ENCODE results near the gene DEAF1.
"Not testable (repeated sequence)": the region's sequence is repeated elsewhere in the genome, so short reads cannot be mapped to it uniquely, and the experiment has no call there.

The DEAF1 gene

GRCh38 chr11:680476-680875 is 14.5 kb downstream of the DEAF1 start:
- no peak for DNase-seq (ENCODE audit: low read depth)

- no peak for DNase-seq (ENCODE audit: low read depth)
These were observed 15.5 kb downstream of the DEAF1 start for GRCh38 chr11:679271-680207.

- no peak for DNase-seq (ENCODE audit: low read depth)
These were observed 16.7 kb downstream of the DEAF1 start for GRCh38 chr11:678297-678696.

GRCh38 chr11:674406-674805 is 20.6 kb downstream of the DEAF1 start:
- no peak for DNase-seq (ENCODE audit: low read depth)

- DNase-seq (ENCODE audit: low read depth): no peak
These were observed 21.2 kb downstream of the DEAF1 start for GRCh38 chr11:673866-674265.

GRCh38 chr11:665704-666281 is 29.2 kb downstream of the DEAF1 start:
- no peak for DNase-seq (ENCODE audit: low read depth)

GRCh38 chr11:665062-665703 is 29.8 kb downstream of the DEAF1 start:
- DNase-seq (ENCODE audit: low read depth): no peak

DNA sequence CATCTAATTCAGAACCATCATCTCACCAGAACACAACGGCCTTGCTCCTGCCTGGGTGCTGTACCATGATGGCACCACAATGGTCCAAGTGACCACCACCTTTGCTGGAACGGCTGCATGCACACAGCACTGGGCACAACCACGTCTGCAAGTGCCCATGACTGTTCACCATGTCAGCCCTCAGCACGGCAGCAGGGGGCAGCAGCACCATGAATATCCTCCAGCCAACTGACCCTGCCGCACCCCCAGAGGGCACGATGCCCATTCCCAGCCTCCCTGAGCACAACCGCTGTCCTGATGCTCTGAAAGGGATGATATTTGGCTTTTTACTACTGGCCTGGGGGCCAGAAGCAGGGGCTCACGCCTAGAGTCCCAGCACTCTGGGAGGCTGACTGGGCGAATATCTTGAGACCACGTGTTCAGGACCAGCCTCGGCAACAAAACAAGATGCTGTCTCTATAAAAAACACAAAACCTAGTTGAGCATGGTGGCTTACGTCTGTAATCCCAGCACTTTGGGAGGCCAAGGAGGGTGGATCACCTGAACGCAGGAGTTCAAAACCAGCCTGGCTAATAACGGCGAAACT is 32.2 kb downstream of the DEAF1 start:
- DNase-seq (ENCODE audit: low read depth): peak; percentile 72

- no peak for DNase-seq (ENCODE audit: low read depth)
These were observed 34.2 kb downstream of the DEAF1 start for GRCh38 chr11:660681-661444.

DNA sequence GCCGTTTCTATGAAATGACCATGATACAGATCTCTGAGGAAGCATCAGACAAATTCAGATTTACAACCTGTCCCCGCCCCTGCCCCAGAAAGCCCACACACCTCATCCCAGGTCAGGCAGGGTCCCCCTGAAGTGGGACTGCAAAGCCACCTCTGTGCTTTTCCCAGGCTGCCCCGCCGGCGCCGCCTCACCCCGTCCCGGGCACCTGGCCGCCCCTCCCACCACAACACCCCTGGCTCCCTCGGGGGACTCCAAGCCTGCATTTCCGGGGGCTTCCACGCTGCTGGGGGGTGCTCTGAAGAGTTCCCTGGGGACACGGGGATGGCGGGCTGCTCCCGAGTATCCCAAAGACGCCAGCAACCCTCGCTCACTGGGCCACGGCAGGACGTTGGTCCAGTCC is 34.7 kb downstream of the DEAF1 start:
- no peak for DNase-seq (ENCODE audit: low read depth)

DNA sequence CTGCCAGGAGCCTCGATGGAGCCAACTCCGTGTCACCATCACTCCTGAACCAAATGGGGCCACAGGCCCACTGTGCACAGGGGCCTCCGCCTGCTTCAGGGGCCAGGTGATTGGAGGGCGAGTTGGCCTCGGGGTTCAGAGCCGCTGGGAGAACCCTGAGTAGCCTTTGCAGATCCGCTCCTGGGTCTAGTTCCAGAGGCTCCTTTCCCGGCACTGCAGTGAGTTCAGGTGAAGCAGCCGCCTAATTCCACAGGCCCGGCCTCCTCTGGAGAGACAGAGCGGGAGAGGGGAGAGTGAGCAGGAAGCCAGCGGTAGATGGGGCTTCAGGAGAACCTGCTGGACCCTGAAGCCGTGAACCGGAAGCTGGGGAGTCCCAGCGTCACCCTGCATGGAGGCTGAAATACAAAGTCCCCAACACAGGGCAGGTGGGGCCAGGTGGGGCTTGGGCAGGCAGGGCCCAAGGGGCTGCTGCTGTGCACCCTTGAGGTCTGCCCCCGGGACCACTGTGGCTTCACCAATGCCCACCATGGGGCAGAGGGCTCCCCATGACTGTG is 35.4 kb downstream of the DEAF1 start:
- DNase-seq (ENCODE audit: low read depth): no peak

GRCh38 chr11:657691-658126 is 37.3 kb downstream of the DEAF1 start:
- no peak for DNase-seq (ENCODE audit: low read depth)

- DNase-seq (ENCODE audit: low read depth): no peak
These were observed 38.2 kb downstream of the DEAF1 start for GRCh38 chr11:656866-657265.

- no peak for DNase-seq (ENCODE audit: low read depth)
These were observed 38.6 kb downstream of the DEAF1 start for GRCh38 chr11:656426-656825.

- DNase-seq (ENCODE audit: low read depth): no peak
These were observed 39.8 kb downstream of the DEAF1 start for GRCh38 chr11:655036-655726.

GRCh38 chr11:654444-654843 is 40.6 kb downstream of the DEAF1 start:
- not testable (repeated sequence) for DNase-seq (ENCODE audit: low read depth)

- DNase-seq (ENCODE audit: low read depth): no peak
These were observed 41.2 kb downstream of the DEAF1 start for GRCh38 chr11:653837-654236.

DNA sequence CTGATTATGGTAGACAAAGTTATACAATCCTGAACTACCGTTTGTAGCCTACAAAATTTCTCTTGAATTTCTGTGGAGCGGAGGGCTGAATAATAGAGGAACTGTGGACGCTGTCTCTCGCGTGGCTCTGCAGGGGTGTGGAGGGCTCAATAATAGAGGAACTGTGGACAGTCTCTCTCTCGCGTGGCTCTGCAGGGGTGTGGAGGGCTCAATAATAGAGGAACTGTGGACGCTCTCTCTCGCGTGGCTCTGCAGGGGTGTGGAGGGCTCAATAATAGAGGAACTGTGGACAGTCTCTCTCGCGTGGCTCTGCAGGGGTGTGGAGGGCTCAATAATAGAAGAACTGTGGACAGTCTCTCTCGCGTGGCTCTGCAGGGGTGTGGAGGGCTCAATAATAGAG is 41.9 kb downstream of the DEAF1 start:
- DNase-seq (ENCODE audit: low read depth): not testable (repeated sequence)

DNA sequence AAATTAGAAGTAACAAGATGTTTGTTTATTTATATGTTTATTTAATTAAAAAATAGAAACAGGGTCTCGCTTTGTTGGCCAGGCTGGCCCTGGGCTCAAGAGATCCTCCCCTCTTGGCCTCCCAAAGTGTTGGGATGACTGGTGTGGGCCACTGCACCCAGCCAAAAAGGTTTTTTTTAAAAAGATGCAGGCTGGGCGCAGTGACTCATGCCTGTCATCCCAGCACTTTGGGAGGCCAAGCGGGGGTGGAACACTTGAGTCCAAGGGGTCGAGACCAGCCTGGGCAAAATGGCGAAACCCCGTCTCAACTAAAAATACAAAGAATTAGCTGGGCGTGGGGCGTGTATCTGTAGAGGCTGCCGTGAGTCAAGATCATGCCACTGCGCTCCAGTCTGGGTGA is 44.5 kb downstream of the DEAF1 start:
- DNase-seq (ENCODE audit: low read depth): peak; percentile 28

GRCh38 chr11:647672-648158 is 47.3 kb downstream of the DEAF1 start:
- DNase-seq (ENCODE audit: low read depth): not testable (repeated sequence)

- DNase-seq (ENCODE audit: low read depth): no peak
These were observed 48.8 kb downstream of the DEAF1 start for GRCh38 chr11:646214-646613.
